ENCODE data around the gene PAX5.
A peak's percentile ranks its signal among the peaks of the same experiment; 100 is the strongest.

Gene PAX5

GRCh38 chr9:36897478-36897877, 136.6 kb downstream of the PAX5 start:
- no peak for DNase-seq

- no peak for DNase-seq
Measured at GRCh38 chr9:36897019-36897418, 137.0 kb downstream of the PAX5 start.

- no peak for DNase-seq
Measured at GRCh38 chr9:36896296-36896695, 137.8 kb downstream of the PAX5 start.

GRCh38 chr9:36895744-36896260, 138.3 kb downstream of the PAX5 start:
- DNase-seq, result no peak

- DNase-seq, result no peak
Measured at GRCh38 chr9:36894695-36895310, 139.3 kb downstream of the PAX5 start.

- DNase-seq, result no peak
Measured at GRCh38 chr9:36893911-36894310, 140.2 kb downstream of the PAX5 start.

GRCh38 chr9:36893184-36893583, 140.9 kb downstream of the PAX5 start:
- DNase-seq, result no peak

GRCh38 chr9:36892279-36892678, 141.8 kb downstream of the PAX5 start:
- no peak for DNase-seq

- no peak for DNase-seq
Measured at GRCh38 chr9:36891341-36891811, 142.7 kb downstream of the PAX5 start.

- DNase-seq, result no peak
Measured at GRCh38 chr9:36889844-36890243, 144.2 kb downstream of the PAX5 start.

GRCh38 chr9:36888551-36888950, 145.5 kb downstream of the PAX5 start:
- DNase-seq, result no peak

- DNase-seq, result no peak
Measured at GRCh38 chr9:36884721-36885120, 149.3 kb downstream of the PAX5 start.

- DNase-seq, result no peak
Measured at GRCh38 chr9:36882594-36882993, 151.5 kb downstream of the PAX5 start.

GRCh38 chr9:36881743-36882441, 152.2 kb downstream of the PAX5 start:
- DNase-seq, result no peak

GRCh38 chr9:36881316-36881715, 152.8 kb downstream of the PAX5 start:
- DNase-seq, result no peak

GRCh38 chr9:36880075-36880474, 154.0 kb downstream of the PAX5 start:
- DNase-seq, result no peak

GRCh38 chr9:36878986-36879982, 154.8 kb downstream of the PAX5 start:
- DNase-seq, result no peak

- DNase-seq, result no peak
Measured at GRCh38 chr9:36877239-36877638, 156.8 kb downstream of the PAX5 start.

GRCh38 chr9:36876056-36876455, 158.0 kb downstream of the PAX5 start:
- DNase-seq, result no peak

- DNase-seq, result peak; percentile 23
Measured at GRCh38 chr9:36874921-36875320, 159.1 kb downstream of the PAX5 start.

GRCh38 chr9:36874261-36874660, 159.8 kb downstream of the PAX5 start:
- no peak for DNase-seq

GRCh38 chr9:36873247-36873875, 160.7 kb downstream of the PAX5 start:
- peak; percentile 1 for DNase-seq

- DNase-seq, result no peak
Measured at GRCh38 chr9:36872641-36873040, 161.4 kb downstream of the PAX5 start.
